Liver (tissue), 9 donors: ENCODE measurements around the gene PITRM1. TPM values are rescaled to one million over a fixed set of nuclear protein-coding genes. Genes with fewer than 3 reads are reported as not detected.

Source experiments
- DNase-seq: peaks from one replicate; pipeline ENCODE4 v3.0.0-alpha.2; 2017; ENCODE audit warnings: low spot score
- H3K27ac ChIP-seq, 2 donors: one replicate each; pipeline ENCODE4 v1.7.0; 2013; ENCODE audit warnings: inconsistent platforms in 2 of 2, low read length in 2 of 2, control low read depth in 1 of 2, low read depth in 1 of 2, mild to moderate bottlenecking in 1 of 2
- H3K27me3 ChIP-seq, 4 donors: one replicate each; pipeline versions ENCODE4 v1.6.1 to v1.7.0; 2013; ENCODE audit warnings: low read length in 3 of 4, inconsistent platforms in 1 of 4, mild to moderate bottlenecking in 1 of 4, moderate library complexity in 1 of 4; ENCODE audit not compliant: control insufficient read depth in 4 of 4, insufficient read depth in 4 of 4
- H3K36me3 ChIP-seq, 4 donors: one replicate each; pipeline versions ENCODE4 v1.6.1 to v1.7.0; 2013; ENCODE audit warnings: low read length in 3 of 4, mild to moderate bottlenecking in 3 of 4, low read depth in 1 of 4, moderate library complexity in 1 of 4; ENCODE audit not compliant: control insufficient read depth in 4 of 4, insufficient read depth in 3 of 4
- H3K4me1 ChIP-seq, 4 donors: one replicate each; pipeline versions ENCODE4 v1.6.1 to v1.7.0; 2013; ENCODE audit warnings: low read length in 3 of 4, mild to moderate bottlenecking in 3 of 4, moderate library complexity in 1 of 4; ENCODE audit not compliant: control insufficient read depth in 4 of 4, insufficient read depth in 4 of 4
- H3K4me3 ChIP-seq, 3 donors: one replicate each; pipeline versions ENCODE4 v1.6.1 to v1.7.0; 2013; ENCODE audit warnings: low read length in 3 of 3, control low read depth in 1 of 3, low read depth in 1 of 3, mild to moderate bottlenecking in 1 of 3
- H3K9ac ChIP-seq, 2 donors: one replicate each; pipeline ENCODE4 v1.7.0; 2013; ENCODE audit warnings: low read length in 2 of 2, mild to moderate bottlenecking in 2 of 2, moderate library complexity in 2 of 2, control low read depth in 1 of 2, low read depth in 1 of 2
- H3K9me3 ChIP-seq, 4 donors: one replicate each; pipeline versions ENCODE4 v1.6.1 to v1.7.0; 2013; ENCODE audit warnings: low read length in 3 of 4; ENCODE audit not compliant: control insufficient read depth in 4 of 4
- ATF3 ChIP-seq: IDR thresholded peaks from 2 replicates; pipeline ENCODE4 v1.6.1; 2016; ENCODE audit warnings: antibody characterized with exemption
- CTCF ChIP-seq: fragments of 150-350 bp; IDR thresholded peaks from 2 replicates; pipeline ENCODE4 v1.5.1; 2017; ENCODE audit warnings: improper control_type of control experiment, low read depth, low read length; ENCODE audit not compliant: missing input control
- EGR1 ChIP-seq, 2 donors: IDR thresholded peaks; 2 replicates each; pipeline ENCODE4 v1.6.1; 2016 to 2018; ENCODE audit warnings: antibody characterized with exemption in 2 of 2, low read depth in 2 of 2
- FOXA1 ChIP-seq: IDR thresholded peaks from 2 replicates; pipeline ENCODE4 v1.6.1; 2016; ENCODE audit warnings: antibody characterized with exemption
- FOXA2 ChIP-seq: IDR thresholded peaks from 2 replicates; pipeline ENCODE4 v1.6.1; 2016; ENCODE audit warnings: antibody characterized with exemption
- GABPA ChIP-seq, 2 donors: IDR thresholded peaks in 1 of 2; conservative IDR thresholded peaks in 1 of 2; 2 replicates each; pipeline ENCODE4 v1.6.1; 2016; ENCODE audit warnings: antibody characterized with exemption in 2 of 2, mild to moderate bottlenecking in 1 of 2, moderate library complexity in 1 of 2
- HNF4G ChIP-seq: IDR thresholded peaks from 2 replicates; pipeline ENCODE4 v1.6.1; 2016; ENCODE audit warnings: antibody characterized with exemption
- MAX ChIP-seq: IDR thresholded peaks from 2 replicates; pipeline ENCODE4 v1.6.1; 2016; ENCODE audit warnings: antibody characterized with exemption
- NR2F2 ChIP-seq: IDR thresholded peaks from 2 replicates; pipeline ENCODE4 v1.6.1; 2016; ENCODE audit warnings: antibody characterized with exemption
- REST ChIP-seq: IDR thresholded peaks from 2 replicates; pipeline ENCODE4 v1.6.1; 2016; ENCODE audit warnings: antibody characterized with exemption, mild to moderate bottlenecking
- RXRA ChIP-seq, 2 donors: IDR thresholded peaks; 2 replicates each; pipeline ENCODE4 v1.6.1; 2017 to 2018; ENCODE audit warnings: antibody characterized with exemption in 2 of 2, mild to moderate bottlenecking in 1 of 2
- SP1 ChIP-seq: IDR thresholded peaks from 2 replicates; pipeline ENCODE4 v1.6.1; 2018; ENCODE audit warnings: antibody characterized with exemption, mild to moderate bottlenecking
- WGBS: extraction: QIAGEN DNeasy Blood & Tissue Kit; methylation state at CpG from one replicate; pipeline ENCODE4 v1.1.7; 2013; 5-methylcytosine and 5-hydroxymethylcytosine counted together
- polyA plus RNA-seq, 2 donors: library from polyadenylated mRNA; stranded (reverse) in 1 of 2; unstranded in 1 of 2; fragments of 200-250 nt in 1 of 2; fragments of >200 nt in 1 of 2; fragmentation: Nextera tagmentation in 1 of 2; extraction: Ambion mirVana in 1 of 2; gene quantifications; one replicate each; pipeline versions ENCODE4 v1.2.1 to v1.2.3, GENCODE V29; 2013 to 2015
- total RNA-seq, 2 donors: library from RNA; depleted of rRNA; stranded (reverse); fragments of >200 nt; gene quantifications; one replicate each; pipeline ENCODE4 v1.2.3, GENCODE V29; 2014
- donor health status: healthy.
- donor health status: healthy.
- donor health status: healthy.
- donor health status: healthy.
- donor health status: healthy.

PITRM1 gene
- total and polyA plus RNA-seq, 4 donors, result 21.1 to 43.1 (median 27.7) TPM

GRCh38 chr10:3179174-3179573 is 6.6 kb upstream of the PITRM1 start:
- TF ChIP-seq FOXA1 (no peak), NR2F2 (no peak), SP1 (no peak), REST (no peak), MAX (no peak), FOXA2 (no peak), GABPA (IDR thresholded peaks at IDR 0.05 in 1 of 2, conservative IDR thresholded peaks at IDR 0.05 in 1 of 2) (no peak), RXRA (IDR thresholded peaks at IDR 0.05) (no peak), ATF3 (no peak), HNF4G (no peak), EGR1 (IDR thresholded peaks at IDR 0.05; ENCODE audit: low read depth in 2 of 2) (no peak), CTCF (no peak)

GRCh38 chr10:3178042-3178441 is 5.5 kb upstream of the PITRM1 start:
- H3K27ac ChIP-seq, result no peak overlapping the region
- no peak overlapping the region for H3K4me3 ChIP-seq
- 85% methylated on average over 5 of the region's 5 CpGs for WGBS
- H3K9ac ChIP-seq, result no peak overlapping the region
- H3K9me3 ChIP-seq, result no peaks in the 10 kb centered on the region
- no peaks in the 10 kb centered on the region for H3K27me3 ChIP-seq
- H3K36me3 ChIP-seq, result no peaks in the 10 kb centered on the region
- no peak for TF ChIP-seq REST
- H3K4me1 ChIP-seq, result peaks cover 0 to 2% (median 0%) of the 10 kb centered on the region in 4 donors
- DNase-seq, result no peak

More at GRCh38 chr10:3179174-3179573, 6.6 kb upstream of the PITRM1 start:
- H3K27me3 ChIP-seq, result no peaks in the 10 kb centered on the region
- WGBS, result 87% methylated on average over 5 of the region's 5 CpGs
- no peak overlapping the region for H3K27ac ChIP-seq
- no peaks in the 10 kb centered on the region for H3K9me3 ChIP-seq
- H3K4me3 ChIP-seq, result no peak overlapping the region
- no peaks in the 10 kb centered on the region for H3K4me1 ChIP-seq
- DNase-seq, result no peak
- no peaks in the 10 kb centered on the region for H3K36me3 ChIP-seq
- H3K9ac ChIP-seq, result no peak overlapping the region
